K562 (cell line): ENCODE results near the gene ZNF521. TPM values are rescaled to one million over a fixed set of nuclear protein-coding genes. Genes with fewer than 3 reads are reported as not detected.

Experiments
- BMI1 ChIP-seq: fragments of 150-350 bp; IDR thresholded peaks from 2 replicates; pipeline ENCODE4 v1.6.1; 2014; ENCODE audit warnings: low read length
- CHD1 ChIP-seq: fragments of 200-600 bp; sonication (generic); IDR thresholded peaks from one replicate; pipeline ENCODE4 v1.6.1; 2012; ENCODE audit warnings: mild to moderate bottlenecking, moderate library complexity, low read length, inconsistent platforms
- CREB3 ChIP-seq: fragments of 450-650 bp; conservative IDR thresholded peaks from 2 replicates; pipeline ENCODE4 v1.6.1; 2016; ENCODE audit warnings: missing genetic modification characterization, low read depth, mild to moderate bottlenecking, missing compliant biosample characterization, moderate library complexity
- CREB5 ChIP-seq: fragments of 250-450 bp; sonication (Bioruptor Pico); IDR thresholded peaks from 2 replicates; pipeline ENCODE4 v1.5.0; 2020; ENCODE audit warnings: mild to moderate bottlenecking
- ETV1 ChIP-seq: fragments of 450-650 bp; conservative IDR thresholded peaks from 2 replicates; pipeline ENCODE4 v1.6.1; 2016; ENCODE audit warnings: missing genetic modification characterization, control low read depth, low read depth, missing compliant biosample characterization
- ETV5 ChIP-seq: sonication (generic); formaldehyde crosslinking; IDR thresholded peaks from 2 replicates; pipeline ENCODE4 v1.4.0; 2020; ENCODE audit warnings: low read depth, mild to moderate bottlenecking, missing genetic modification reagents
- HBP1 ChIP-seq: fragments of 450-650 bp; formaldehyde crosslinking; IDR thresholded peaks from 2 replicates; pipeline ENCODE4 v1.4.0; 2022; ENCODE audit warnings: missing genetic modification characterization
- HDAC2 ChIP-seq: fragments of 450-650 bp; IDR thresholded peaks from 2 replicates; pipeline ENCODE4 v1.6.1; 2016; ENCODE audit warnings: mild to moderate bottlenecking
- HDAC3 ChIP-seq: fragments of 450-650 bp; IDR thresholded peaks from 2 replicates; pipeline ENCODE4 v1.6.1; 2018; ENCODE audit warnings: borderline replicate concordance, mild to moderate bottlenecking, moderate library complexity; ENCODE audit not compliant: partially characterized antibody
- KLF16 ChIP-seq: IDR thresholded peaks from 2 replicates; pipeline ENCODE4 v1.6.1; 2016; ENCODE audit warnings: antibody characterized with exemption
- LARP7 ChIP-seq: fragments of 450-650 bp; IDR thresholded peaks from 2 replicates; pipeline ENCODE4 v1.6.1; 2016
- MAZ ChIP-seq, 2 experiments: fragments of 450-650 bp in 1 of 2; sonication (generic) in 1 of 2; formaldehyde crosslinking; IDR thresholded peaks in 1 of 2; conservative IDR thresholded peaks in 1 of 2; 2 replicates each; pipeline versions ENCODE4 v1.4.0 to v1.5.0; 2020; ENCODE audit warnings: mild to moderate bottlenecking in 1 of 2, missing genetic modification reagents in 1 of 2
- MXI1 ChIP-seq: IDR thresholded peaks from 2 replicates; pipeline ENCODE4 v1.6.1; 2011; ENCODE audit warnings: low read depth, mild to moderate bottlenecking, improper control_type of control experiment, low read length
- NCOA2 ChIP-seq, 2 experiments: fragments of 450-650 bp; IDR thresholded peaks; 2 replicates each; pipeline ENCODE4 v1.6.1; 2018; ENCODE audit warnings: mild to moderate bottlenecking in 2 of 2, moderate library complexity in 1 of 2; ENCODE audit not compliant: partially characterized antibody in 2 of 2
- PHB ChIP-seq: fragments of 250-450 bp; sonication (Bioruptor Pico); IDR thresholded peaks from 2 replicates; pipeline ENCODE4 v1.5.0; 2021
- RBBP5 ChIP-seq: fragments of 200-600 bp; sonication (generic); IDR thresholded peaks from 2 replicates; pipeline ENCODE4 v1.6.1; 2012; ENCODE audit warnings: borderline replicate concordance, mild to moderate bottlenecking, low read length, control low read depth, inconsistent platforms; ENCODE audit not compliant: insufficient read depth, poor library complexity, severe bottlenecking
- RNF2 ChIP-seq: sonication (generic); IDR thresholded peaks from 2 replicates; pipeline ENCODE4 v1.6.1; 2016
- SNAPC5 ChIP-seq: fragments of 250-450 bp; sonication (Bioruptor Pico); IDR thresholded peaks from 2 replicates; pipeline ENCODE4 v1.8.0; 2021; ENCODE audit warnings: moderate library complexity, mild to moderate bottlenecking, inconsistent platforms
- SREBF2 ChIP-seq: sonication (generic); formaldehyde crosslinking; IDR thresholded peaks from 2 replicates; pipeline ENCODE4 v1.4.0; 2020; ENCODE audit warnings: mild to moderate bottlenecking, missing genetic modification reagents
- TEAD1 ChIP-seq, 2 experiments: fragments of 450-650 bp in 1 of 2; sonication (generic) in 1 of 2; formaldehyde crosslinking; IDR thresholded peaks; 2 replicates each; pipeline versions ENCODE4 v1.4.0 to v1.8.0; 2020 to 2022; ENCODE audit warnings: mild to moderate bottlenecking in 2 of 2, missing genetic modification reagents in 1 of 2
- TEAD4 ChIP-seq, 2 experiments: sonication (generic) in 1 of 2; formaldehyde crosslinking in 1 of 2; IDR thresholded peaks; 2 replicates each; pipeline versions ENCODE4 v1.6.1 to v1.8.0; 2012 to 2022; ENCODE audit warnings: borderline replicate concordance in 1 of 2, inconsistent platforms in 1 of 2, low read length in 1 of 2, mild to moderate bottlenecking in 1 of 2, missing genetic modification reagents in 1 of 2
- TOE1 ChIP-seq, 2 experiments: fragments of 450-650 bp in 1 of 2; sonication (generic) in 1 of 2; formaldehyde crosslinking in 1 of 2; IDR thresholded peaks; 2 replicates each; pipeline versions ENCODE4 v1.7.1 to v1.8.0; 2016 to 2022; ENCODE audit warnings: borderline replicate concordance in 2 of 2, mild to moderate bottlenecking in 2 of 2, antibody characterized with exemption in 1 of 2, inconsistent platforms in 1 of 2, low read depth in 1 of 2, missing genetic modification reagents in 1 of 2, moderate library complexity in 1 of 2
- U2AF2 ChIP-seq: fragments of 200-400 bp; formaldehyde crosslinking; optimal IDR thresholded peaks from 2 replicates; pipeline ENCODE3; 2017; ENCODE audit warnings: low read depth, mild to moderate bottlenecking, low read length
- ZFP1 ChIP-seq: fragments of 450-650 bp; formaldehyde crosslinking; IDR thresholded peaks from 2 replicates; pipeline ENCODE4 v1.4.0; 2020; ENCODE audit warnings: mild to moderate bottlenecking, mixed read lengths
- ZNF121 ChIP-seq: sonication (generic); formaldehyde crosslinking; conservative IDR thresholded peaks from 2 replicates; pipeline ENCODE4 v1.8.0; 2022; ENCODE audit warnings: missing genetic modification reagents
- ZNF644 ChIP-seq: fragments of 200-800 bp; sonication (Bioruptor generic); IDR thresholded peaks from 2 replicates; pipeline ENCODE4 v1.6.1; 2016; ENCODE audit warnings: low read depth, missing genetic modification characterization, missing compliant biosample characterization
- polyA plus RNA-seq, 8 experiments: library from polyadenylated mRNA; depleted of rRNA in 4 of 8; stranded (reverse) in 5 of 8; unstranded in 3 of 8; fragments of >200 nt; fragmentation: Nextera tagmentation in 2 of 8; fragmentation: Illumina TruSeq in 1 of 8; extraction: Ambion mirVana in 2 of 8; extraction: Trizol in 1 of 8; gene quantifications; 2 replicates each; pipeline versions ENCODE4 v1.2.1 to v1.2.3, GENCODE V29; 2011 to 2014; ENCODE audit warnings: inconsistent platforms in 1 of 8, missing spikeins in 1 of 8
- total RNA-seq, 7 experiments: library from RNA; depleted of rRNA in 6 of 7; stranded (reverse); fragments of >200 nt in 6 of 7; fragmentation: Illumina TruSeq in 2 of 7; extraction: Trizol in 2 of 7; gene quantifications; 2 replicates each; pipeline versions ENCODE4 v1.2.1 to v1.2.3, GENCODE V29; 2011 to 2021; ENCODE audit warnings: low replicate concordance in 1 of 7

ZNF521 gene
- total and polyA plus RNA-seq, 9 of the 15 experiments (the other 6 are each of a cell fraction or from before 2014, with no cell fraction given), result 1.2 to 5.8 (median 1.6) TPM

- TF ChIP-seq NCOA2 (IDR thresholded peaks at IDR 0.05; ENCODE audit: partially characterized antibody in 2 of 2), result peak in 1 of 2 experiments; percentile 42
- TF ChIP-seq HDAC3, result peak; percentile 40
- TF ChIP-seq CREB5, result 0 out of 2 replicates have a peak, but pooled peaks have one; percentile 39
- TF ChIP-seq TOE1 (IDR thresholded peaks at IDR 0.05; ENCODE audit: borderline replicate concordance), result no peak; the same call in 1 of the 2 replicates
- no peak for TF ChIP-seq TOE1 (CRISPR knock-in tag; IDR thresholded peaks at IDR 0.05; ENCODE audit: borderline replicate concordance, low read depth)
- TF ChIP-seq ETV1 (tag), result 0 out of 2 replicates have a peak, but pooled peaks have one; percentile 26
- peak; percentile 90 for TF ChIP-seq TEAD4 (IDR thresholded peaks at IDR 0.05; ENCODE audit: low read length)
- no peak for TF ChIP-seq TEAD4 (CRISPR knock-in tag; IDR thresholded peaks at IDR 0.05; ENCODE audit: borderline replicate concordance)
- no peak for TF ChIP-seq MXI1
- TF ChIP-seq CHD1, result no peak
- TF ChIP-seq HBP1 (CRISPR knock-in tag), result no peak
- no peak for TF ChIP-seq ETV5
- peak; percentile 90 for TF ChIP-seq KLF16
- peak; percentile 45; the same call in 1 of the 2 replicates for TF ChIP-seq HDAC2
- no peak for TF ChIP-seq ZFP1 (CRISPR knock-in tag)
- peak; percentile 87 for TF ChIP-seq RNF2
- TF ChIP-seq BMI1, result no peak
- TF ChIP-seq ZNF121 (CRISPR knock-in tag), result no peak
- no peak for TF ChIP-seq LARP7
- no peak for TF ChIP-seq PHB (CRISPR knock-in tag)
- TF ChIP-seq ZNF644, result peak; percentile 72; the same call in 1 of the 2 replicates
- no peak for TF ChIP-seq U2AF2
- no peak for TF ChIP-seq SREBF2 (CRISPR knock-in tag)
- peak in 1 of 2 experiments; percentile 65; a peak in 1 of 4 replicates for TF ChIP-seq TEAD1 (CRISPR knock-in tag; IDR thresholded peaks at IDR 0.05)
- TF ChIP-seq MAZ (CRISPR knock-in tag; conservative IDR thresholded peaks at IDR 0.05 in 1 of 2, IDR thresholded peaks at IDR 0.05 in 1 of 2), result peak; percentile 51 to 84; a peak in 3 of 4 replicates
- no peak for TF ChIP-seq RBBP5
- no peak for TF ChIP-seq SNAPC5 (CRISPR knock-in tag)
- no peak for TF ChIP-seq CREB3 (tag)
These were observed 128.8 kb downstream of the ZNF521 start (continued) for GRCh38 chr18:25223211-25223610.
